H1 (cell line): ENCODE measurements around the gene CITED4.

Experiments used
- CTCF ChIP-seq, 3 experiments: IDR thresholded peaks; 1 replicate in 2 of 3; 2 replicates in 1 of 3; pipeline versions ENCODE4 v1.5.1 to v1.6.1; 2011; ENCODE audit warnings: low read length in 3 of 3, mild to moderate bottlenecking in 3 of 3, inconsistent platforms in 2 of 3, low read depth in 1 of 3, moderate library complexity in 1 of 3; ENCODE audit not compliant: insufficient read depth in 1 of 3; ENCODE audit errors: control extremely low read depth in 1 of 3
- EGR1 ChIP-seq: IDR thresholded peaks from 2 replicates; pipeline ENCODE4 v1.6.1; 2011; ENCODE audit warnings: low read depth, low read length, borderline replicate concordance
- TF ChIP-seq, protein P1 (sequence below): IDR thresholded peaks from 2 replicates; pipeline ENCODE4 v1.6.1; 2011; ENCODE audit warnings: low read length, improper control_type of control experiment

GRCh38 chr1:40906781-40907400, 44.7 kb upstream of the CITED4 start:
- TF ChIP-seq CTCF (IDR thresholded peaks at IDR 0.05; ENCODE audit: control extremely low read depth in 1 of 3, insufficient read depth in 1 of 3, low read depth in 1 of 3, low read length in 3 of 3) = no peak
- TF ChIP-seq, protein P1, sequence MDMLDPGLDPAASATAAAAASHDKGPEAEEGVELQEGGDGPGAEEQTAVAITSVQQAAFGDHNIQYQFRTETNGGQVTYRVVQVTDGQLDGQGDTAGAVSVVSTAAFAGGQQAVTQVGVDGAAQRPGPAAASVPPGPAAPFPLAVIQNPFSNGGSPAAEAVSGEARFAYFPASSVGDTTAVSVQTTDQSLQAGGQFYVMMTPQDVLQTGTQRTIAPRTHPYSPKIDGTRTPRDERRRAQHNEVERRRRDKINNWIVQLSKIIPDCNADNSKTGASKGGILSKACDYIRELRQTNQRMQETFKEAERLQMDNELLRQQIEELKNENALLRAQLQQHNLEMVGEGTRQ = no peak
- no peak for TF ChIP-seq EGR1
